ENCODE measurements around the gene WNK2.
"Not testable (repeated sequence)": the region's sequence is repeated elsewhere in the genome, so short reads cannot be mapped to it uniquely, and the experiment has no call there.

Gene WNK2

DNA sequence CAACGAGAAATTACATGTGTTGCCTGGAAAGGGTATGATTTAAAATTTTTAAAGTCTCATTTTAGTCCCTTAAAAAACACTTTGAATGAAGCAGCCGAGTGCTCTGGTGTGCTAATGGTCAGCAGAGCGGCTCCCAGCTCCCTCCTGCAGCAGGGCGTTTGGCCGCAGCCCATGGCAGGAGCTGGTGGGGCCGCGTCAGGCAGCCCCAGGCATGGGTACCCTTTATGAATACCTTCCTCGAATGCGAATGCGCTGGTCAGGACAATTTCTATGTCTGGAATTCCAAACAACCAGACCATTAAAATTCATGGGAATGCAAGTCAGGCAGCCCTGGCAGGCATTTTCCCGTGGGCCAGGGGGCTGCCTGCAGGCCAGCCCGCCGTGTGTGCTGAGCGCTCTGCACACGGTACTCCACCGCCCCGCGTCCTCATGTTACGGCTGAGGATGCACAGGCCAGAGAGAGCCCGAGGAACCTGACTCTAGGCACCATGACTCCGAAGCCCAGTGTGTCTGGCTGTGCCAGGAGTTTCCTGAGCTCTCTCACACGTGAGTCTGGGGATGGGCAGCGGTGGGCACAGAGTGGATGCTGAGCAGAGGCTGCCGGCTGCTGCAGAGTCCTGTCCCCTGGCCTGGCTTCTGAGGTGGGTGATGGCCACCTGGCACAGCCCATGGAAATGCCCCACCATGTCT lies 123.7 kb downstream of the WNK2 start:
- no peak for DNase-seq (ENCODE audit: low read depth in 3 of 3)

GRCh38 chr9:93308158-93308602 lies 124.2 kb downstream of the WNK2 start:
- no peak for DNase-seq (ENCODE audit: low read depth in 3 of 3)

GRCh38 chr9:93308676-93309075 lies 124.7 kb downstream of the WNK2 start:
- no peak for DNase-seq (ENCODE audit: low read depth in 3 of 3)

- no peak for DNase-seq (ENCODE audit: low read depth in 3 of 3)
Measured at GRCh38 chr9:93309889-93310425, 126.0 kb downstream of the WNK2 start.

DNA sequence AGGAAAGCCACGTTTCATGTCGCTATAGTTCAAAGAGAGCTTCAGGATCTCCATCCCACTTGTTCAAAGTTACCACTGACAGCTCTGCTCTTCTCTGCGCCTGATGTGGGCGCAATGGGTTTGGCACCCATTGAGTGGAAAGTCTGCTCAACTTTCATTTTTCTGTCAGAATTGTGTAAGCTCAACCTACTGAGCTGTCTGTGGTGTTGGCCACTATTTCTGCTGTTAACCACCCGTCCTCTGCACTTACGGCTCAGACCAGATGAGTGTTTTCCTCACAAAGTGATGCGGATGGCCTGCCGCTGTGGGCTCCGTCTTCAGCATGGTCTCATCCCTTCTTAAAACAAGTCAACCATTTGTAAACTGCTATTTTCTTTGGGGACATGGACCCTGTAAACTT lies 131.2 kb downstream of the WNK2 start:
- DNase-seq (ENCODE audit: low read depth in 3 of 3), result no peak

DNA sequence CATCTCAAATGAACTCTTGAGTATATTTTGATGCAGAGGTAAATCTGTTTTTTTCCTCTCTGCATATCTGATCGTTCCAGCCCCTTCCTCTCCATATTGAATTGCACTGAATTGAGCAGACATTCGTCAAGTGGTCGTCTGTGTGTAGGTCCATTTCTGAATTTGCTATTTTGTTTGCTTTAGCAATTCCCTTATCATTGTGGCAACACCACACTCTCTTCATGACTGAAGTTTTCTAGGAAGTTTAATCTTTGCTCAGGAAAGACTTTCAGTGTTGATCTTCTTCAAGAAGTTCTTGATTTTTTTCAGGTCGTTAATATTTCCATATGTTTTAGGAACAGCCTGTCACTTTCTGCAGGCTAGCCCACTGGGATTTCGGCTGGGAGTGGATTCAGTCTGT lies 132.0 kb downstream of the WNK2 start:
- DNase-seq (ENCODE audit: low read depth in 3 of 3), result no peak

- DNase-seq (ENCODE audit: low read depth in 3 of 3), result no peak
Measured at GRCh38 chr9:93316726-93317494, 133.0 kb downstream of the WNK2 start.

DNA sequence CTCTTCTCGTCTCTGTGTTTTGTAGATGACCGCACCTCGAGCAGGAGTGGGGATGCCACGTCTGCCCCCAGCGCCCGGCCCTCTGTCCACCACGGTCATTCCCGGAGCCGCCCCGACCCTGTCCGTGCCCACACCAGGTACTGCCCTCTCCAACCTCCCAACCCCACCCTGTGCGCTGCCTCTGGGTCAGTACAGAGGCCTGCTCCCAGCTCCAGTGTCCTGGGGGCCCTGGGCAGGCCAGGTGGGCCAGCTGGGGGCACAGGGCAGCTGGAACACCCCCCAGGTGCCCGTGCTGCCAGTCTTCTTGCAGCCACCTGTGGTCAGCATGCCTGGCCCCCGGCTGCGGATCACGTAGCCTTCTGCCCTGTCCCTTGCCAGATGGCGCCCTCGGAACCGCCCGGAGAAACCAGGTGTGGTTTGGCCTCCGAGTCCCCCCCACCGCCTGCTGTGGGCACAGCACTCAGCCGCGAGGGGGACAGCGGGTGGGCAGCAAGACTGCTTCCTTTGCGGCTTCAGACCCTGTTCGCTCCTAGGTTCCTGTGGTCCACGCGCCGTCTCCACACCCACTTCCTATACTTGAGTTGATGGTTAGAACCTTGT lies 133.7 kb downstream of the WNK2 start:
- DNase-seq (ENCODE audit: low read depth in 3 of 3), result no peak

DNA sequence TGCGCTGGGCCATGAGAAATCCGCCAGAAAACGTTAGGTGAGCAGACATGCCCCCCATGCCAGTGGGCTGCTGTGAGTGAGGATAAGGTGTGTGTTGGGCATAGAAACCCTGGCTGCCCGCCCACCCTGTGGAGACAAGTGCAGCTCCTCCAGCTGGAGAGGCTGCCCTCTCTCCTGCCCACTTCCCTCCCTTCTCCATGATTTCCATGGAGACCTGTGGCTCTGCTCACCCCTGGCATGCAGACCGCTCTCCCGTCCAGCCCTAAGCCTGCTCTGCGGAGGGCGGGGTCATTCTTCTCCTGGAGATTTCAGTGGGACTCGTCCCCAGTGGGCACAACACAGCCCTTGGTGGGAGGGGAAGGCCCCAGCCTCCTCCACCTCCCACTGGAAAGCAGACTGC lies 134.5 kb downstream of the WNK2 start:
- no peak for DNase-seq (ENCODE audit: low read depth in 3 of 3)

- DNase-seq (ENCODE audit: low read depth in 3 of 3), result no peak
Measured at GRCh38 chr9:93319301-93319991, 135.5 kb downstream of the WNK2 start.

DNA sequence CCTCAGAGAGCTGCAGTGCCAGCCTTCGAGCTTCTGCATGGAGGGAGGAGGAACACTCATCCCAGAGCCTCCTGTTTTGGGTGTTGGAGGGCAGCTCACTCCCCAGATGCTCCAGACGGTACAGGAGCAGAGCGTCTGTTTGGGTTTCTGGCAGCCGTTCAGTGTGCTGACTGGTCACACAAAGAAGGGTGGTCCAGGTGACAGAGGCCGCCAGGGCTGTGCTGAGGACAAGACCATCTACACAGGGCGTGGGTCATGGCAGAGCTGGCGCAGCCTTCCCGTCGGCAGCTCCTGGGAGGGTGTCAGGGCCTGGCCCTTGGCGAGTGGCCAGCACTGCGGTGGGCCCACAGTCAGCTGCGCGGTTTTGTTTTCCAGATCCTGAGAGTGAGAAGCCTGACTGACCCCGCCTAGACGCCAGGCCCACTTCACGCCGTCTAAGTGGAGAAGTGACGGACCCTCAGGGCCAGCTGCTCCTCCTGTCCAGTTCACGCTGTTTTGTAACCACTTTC lies 136.1 kb downstream of the WNK2 start:
- DNase-seq (ENCODE audit: low read depth in 3 of 3), result no peak

GRCh38 chr9:93320591-93321219 lies 136.8 kb downstream of the WNK2 start:
- no peak for DNase-seq (ENCODE audit: low read depth in 3 of 3)

DNA sequence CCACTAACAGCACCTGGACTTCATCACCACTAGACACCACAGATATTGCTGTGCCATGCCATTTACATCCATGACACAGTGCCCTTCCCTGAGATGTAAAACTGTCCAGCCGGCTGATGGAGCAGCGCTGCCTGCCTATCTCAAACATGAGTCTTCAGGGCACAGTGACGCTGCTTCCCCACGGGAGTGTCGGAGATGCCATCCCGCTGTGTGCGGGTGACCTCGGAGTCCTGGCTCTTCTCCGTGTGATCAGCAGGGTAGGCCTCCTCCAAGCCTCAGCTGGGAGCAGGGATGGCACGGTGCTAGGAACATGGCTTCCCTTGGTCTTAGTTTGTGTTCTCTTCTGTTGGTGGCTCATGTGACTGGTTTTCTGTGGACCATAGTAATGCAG lies 137.3 kb downstream of the WNK2 start:
- no peak for DNase-seq (ENCODE audit: low read depth in 3 of 3)

- not testable (repeated sequence) for DNase-seq (ENCODE audit: low read depth in 3 of 3)
Measured at GRCh38 chr9:93323446-93323954, 139.6 kb downstream of the WNK2 start.

DNA sequence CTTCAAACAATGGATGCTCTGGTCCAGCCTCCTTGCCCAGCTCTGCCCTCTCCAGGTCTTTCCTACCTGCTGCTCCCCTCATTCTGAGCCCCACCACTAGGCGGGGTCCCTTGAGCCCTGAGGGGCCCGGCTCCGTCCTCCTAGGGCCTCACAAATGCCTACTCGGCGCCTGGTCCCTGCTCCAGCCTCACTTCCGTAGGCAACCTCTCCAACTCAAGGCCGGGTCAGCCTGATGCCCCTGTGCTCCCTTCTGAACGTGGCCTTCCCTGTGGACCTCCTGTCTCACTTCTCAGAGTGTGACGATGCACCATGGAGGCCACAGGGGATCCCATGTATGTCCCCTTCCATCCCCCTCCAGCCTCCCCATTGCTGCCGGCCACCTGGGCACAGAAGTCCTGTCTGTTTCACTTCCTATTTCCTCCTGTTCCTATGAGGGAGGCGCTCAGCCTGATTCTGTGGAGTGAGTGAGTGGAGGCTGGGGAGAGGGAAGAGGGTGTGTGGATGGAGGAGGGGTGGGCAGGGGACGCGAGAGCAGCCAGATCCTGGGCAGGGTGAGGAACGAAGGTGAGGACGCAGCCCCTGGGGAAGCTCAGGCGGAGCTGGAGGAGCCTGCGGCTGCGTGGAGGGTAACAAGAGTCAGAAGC lies 140.4 kb downstream of the WNK2 start:
- no peak for DNase-seq (ENCODE audit: low read depth in 3 of 3)

DNA sequence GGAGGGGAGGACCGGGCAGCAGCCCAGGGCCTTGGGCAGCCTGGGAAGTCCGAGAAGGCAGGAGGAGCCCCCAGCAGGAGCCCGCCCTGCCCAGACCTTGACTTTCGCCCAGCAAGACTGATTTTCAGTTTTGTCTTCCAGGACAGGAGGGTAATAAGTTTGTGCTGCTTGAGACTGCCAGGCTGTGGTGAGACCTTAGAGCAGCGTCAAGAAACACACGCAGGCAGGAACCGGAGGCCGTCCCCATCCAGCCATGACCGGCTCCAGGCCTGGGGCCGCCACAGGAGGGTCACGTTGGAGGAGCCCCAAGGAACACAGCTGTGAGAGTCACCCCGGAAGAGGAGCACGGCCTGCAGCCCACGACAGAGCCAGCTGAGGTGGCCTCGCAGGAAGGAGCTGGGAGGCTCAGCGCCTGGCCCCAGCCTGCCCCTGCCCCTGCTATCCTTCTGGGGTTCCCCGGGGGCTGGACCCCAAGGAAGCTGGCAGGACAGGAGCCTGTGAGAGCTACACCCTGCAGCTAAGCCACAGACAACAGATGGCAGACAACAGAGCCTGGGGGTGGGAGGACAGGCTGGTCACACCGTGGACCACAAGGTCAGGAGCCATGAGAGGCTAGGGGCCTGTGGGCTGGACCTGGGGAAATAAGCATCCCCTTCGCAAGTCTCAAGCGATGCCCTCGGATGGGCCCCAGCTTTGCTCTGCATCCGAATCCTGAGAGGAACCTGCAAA lies 141.5 kb downstream of the WNK2 start:
- DNase-seq (ENCODE audit: low read depth in 3 of 3), result no peak

DNA sequence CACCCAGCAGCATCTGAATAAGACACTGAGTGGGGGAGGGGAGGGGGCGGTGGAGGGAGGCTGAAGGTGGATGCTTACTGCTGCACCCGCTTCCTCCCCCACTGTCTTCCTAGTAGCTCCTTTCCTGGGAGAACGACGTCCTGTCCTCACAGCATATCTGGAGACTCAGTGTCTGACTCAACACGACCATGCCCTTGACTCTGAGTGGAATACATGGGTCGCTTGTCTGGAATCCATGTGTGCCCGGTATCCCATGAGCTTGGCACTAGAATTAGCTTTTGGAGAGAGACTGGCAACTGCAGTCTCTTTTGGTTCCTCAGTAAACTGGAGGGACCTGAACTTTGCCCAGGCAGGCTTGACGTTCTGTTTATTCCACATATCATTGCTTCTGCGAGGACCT lies 142.1 kb downstream of the WNK2 start:
- DNase-seq (ENCODE audit: low read depth in 3 of 3), result no peak

DNA sequence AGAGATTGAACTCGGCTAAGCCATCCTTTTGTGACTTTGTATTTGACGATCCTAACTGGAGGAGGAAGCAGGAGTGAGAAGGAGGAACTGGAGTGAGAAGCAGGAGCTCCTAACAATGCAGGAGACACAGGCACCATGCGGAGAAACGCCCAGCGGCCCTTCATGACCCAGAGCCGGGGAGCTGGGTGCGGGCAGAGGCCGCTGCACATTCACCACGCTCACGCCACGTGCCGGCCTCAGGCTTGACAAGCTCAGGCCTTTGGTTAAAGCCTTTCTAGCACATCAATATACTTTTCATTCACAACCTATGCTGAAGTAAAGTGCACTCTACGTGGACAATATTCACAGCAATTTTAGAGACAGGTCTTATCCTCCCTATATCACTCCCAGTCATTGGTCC lies 142.7 kb downstream of the WNK2 start:
- no peak for DNase-seq (ENCODE audit: low read depth in 3 of 3)

GRCh38 chr9:93329629-93330280 lies 145.8 kb downstream of the WNK2 start:
- DNase-seq (ENCODE audit: low read depth in 3 of 3), result no peak

DNA sequence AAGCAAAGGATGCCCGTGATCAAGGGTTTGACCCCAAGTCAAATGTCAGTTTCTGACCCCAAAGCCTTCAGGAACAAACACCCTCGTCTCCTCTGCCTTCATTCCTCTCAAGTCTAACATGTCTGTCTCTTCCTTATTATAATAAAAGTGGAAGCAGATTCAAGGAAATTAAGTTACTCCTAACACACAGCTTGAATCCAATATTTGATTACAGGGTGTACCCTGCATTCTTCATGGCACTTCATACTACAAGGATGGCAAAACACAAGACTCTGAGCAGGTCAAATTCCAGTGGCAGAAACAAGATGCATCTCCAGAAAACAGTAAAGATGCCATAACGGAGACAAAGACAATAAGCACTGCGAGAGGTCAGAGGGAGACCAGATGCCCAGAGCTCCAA lies 148.4 kb downstream of the WNK2 start:
- no peak for DNase-seq (ENCODE audit: low read depth in 3 of 3)

Data from stimulated activated CD4-positive, alpha-beta T cell treated with anti-CD3 and anti-CD28 coated beads, TNF-alpha, amount 100 ng/mL, for 48 hours (primary cell).